ENCODE data around the gene TUBGCP5.

DNA sequence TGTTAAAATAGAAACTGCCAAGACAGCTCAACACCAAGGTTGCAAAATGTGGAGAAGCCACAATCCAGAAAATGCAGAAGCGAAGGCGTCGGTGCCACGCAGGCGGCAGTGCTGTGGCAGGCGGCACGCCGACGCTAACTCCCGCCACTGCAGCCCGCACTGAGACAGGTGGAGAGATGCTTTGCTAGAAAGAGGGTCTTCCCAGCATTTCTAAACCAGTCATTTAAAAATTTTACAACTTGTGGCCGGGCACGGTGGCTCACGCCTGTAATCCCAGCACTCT, 82.5 kb downstream of the TUBGCP5 start:
- TF ChIP-seq EZH2 (IDR thresholded peaks at IDR 0.05; ENCODE audit: borderline replicate concordance, low read depth, low read length, severe bottlenecking) (no peak), POLR2A (IDR thresholded peaks at IDR 0.05; ENCODE audit: low read depth, low read length) (no peak), POLR2AphosphoS5 (IDR thresholded peaks at IDR 0.05; ENCODE audit: insufficient read depth, low read depth, low read length) (no peak), GATA2 (IDR thresholded peaks at IDR 0.05; ENCODE audit: insufficient read depth, insufficient read length, low read depth, low read length) (no peak), MYC (IDR thresholded peaks at IDR 0.05; ENCODE audit: low read depth, low read length) (no peak)
- TF ChIP-seq, protein P1, sequence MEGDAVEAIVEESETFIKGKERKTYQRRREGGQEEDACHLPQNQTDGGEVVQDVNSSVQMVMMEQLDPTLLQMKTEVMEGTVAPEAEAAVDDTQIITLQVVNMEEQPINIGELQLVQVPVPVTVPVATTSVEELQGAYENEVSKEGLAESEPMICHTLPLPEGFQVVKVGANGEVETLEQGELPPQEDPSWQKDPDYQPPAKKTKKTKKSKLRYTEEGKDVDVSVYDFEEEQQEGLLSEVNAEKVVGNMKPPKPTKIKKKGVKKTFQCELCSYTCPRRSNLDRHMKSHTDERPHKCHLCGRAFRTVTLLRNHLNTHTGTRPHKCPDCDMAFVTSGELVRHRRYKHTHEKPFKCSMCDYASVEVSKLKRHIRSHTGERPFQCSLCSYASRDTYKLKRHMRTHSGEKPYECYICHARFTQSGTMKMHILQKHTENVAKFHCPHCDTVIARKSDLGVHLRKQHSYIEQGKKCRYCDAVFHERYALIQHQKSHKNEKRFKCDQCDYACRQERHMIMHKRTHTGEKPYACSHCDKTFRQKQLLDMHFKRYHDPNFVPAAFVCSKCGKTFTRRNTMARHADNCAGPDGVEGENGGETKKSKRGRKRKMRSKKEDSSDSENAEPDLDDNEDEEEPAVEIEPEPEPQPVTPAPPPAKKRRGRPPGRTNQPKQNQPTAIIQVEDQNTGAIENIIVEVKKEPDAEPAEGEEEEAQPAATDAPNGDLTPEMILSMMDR (IDR thresholded peaks at IDR 0.05; ENCODE audit: extremely low read depth in 1 of 2, insufficient read depth in 1 of 2, low read depth in 1 of 2, low read length in 2 of 2): no peak
- TF ChIP-seq, protein P2, sequence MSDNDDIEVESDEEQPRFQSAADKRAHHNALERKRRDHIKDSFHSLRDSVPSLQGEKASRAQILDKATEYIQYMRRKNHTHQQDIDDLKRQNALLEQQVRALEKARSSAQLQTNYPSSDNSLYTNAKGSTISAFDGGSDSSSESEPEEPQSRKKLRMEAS (IDR thresholded peaks at IDR 0.05; ENCODE audit: insufficient read depth, insufficient read length): no peak
